ENCODE data around the gene DTWD2. TPM values are rescaled to one million over a fixed set of nuclear protein-coding genes. Genes with fewer than 3 reads are reported as not detected.

Gene DTWD2
- total RNA-seq (2022; extraction: Qiagen RNA extraction; ENCODE audit: low read depth), result 1.5 to 2.6 TPM (median 2.0 TPM) in 5 replicates

GRCh38 chr5:118987988-118988865, at the start of gene DTWD2:
DTWD2 (minus strand) TSS chr5:118988547; CDS start chr5:118988511, 36 bp downstream.

Other genes starting within 250 kb of the DTWD2 start
- gene DMXL1, start 82.5 kb upstream of the DTWD2 start, total RNA-seq (2022; extraction: Qiagen RNA extraction; ENCODE audit: low read depth), result 9.4 to 11.9 TPM (median 9.6 TPM) in 5 replicates

All from A549 treated with DMSO at 1 μM for 4 hours (cell line).